ENCODE data around the gene MRC2.

DNA sequence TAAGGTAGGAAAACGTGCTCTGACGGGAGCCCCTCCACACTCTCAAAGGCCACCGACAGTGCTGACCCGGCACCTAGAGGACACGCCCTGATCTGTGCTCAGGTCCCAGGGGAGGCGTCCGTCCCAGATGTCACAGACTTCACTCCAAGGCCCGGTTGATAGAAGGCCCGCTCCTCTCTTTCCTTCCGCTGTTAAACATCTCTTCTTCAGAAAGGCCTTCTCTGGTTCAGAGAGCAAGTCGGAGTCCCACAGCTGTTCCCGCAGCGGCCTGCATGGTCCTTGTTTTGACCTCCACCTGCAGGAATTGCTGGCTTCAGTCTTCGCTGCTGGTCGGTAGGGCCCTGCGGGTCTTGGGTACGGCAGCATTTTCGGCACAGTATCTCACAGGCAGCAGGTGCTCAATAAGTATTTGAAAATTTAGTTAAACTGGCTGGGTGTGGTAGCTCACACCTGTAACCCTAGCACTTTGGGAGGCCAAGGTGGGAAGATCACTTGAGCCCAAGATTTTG, 88.5 kb downstream of the MRC2 start:
- TF ChIP-seq, protein P1, sequence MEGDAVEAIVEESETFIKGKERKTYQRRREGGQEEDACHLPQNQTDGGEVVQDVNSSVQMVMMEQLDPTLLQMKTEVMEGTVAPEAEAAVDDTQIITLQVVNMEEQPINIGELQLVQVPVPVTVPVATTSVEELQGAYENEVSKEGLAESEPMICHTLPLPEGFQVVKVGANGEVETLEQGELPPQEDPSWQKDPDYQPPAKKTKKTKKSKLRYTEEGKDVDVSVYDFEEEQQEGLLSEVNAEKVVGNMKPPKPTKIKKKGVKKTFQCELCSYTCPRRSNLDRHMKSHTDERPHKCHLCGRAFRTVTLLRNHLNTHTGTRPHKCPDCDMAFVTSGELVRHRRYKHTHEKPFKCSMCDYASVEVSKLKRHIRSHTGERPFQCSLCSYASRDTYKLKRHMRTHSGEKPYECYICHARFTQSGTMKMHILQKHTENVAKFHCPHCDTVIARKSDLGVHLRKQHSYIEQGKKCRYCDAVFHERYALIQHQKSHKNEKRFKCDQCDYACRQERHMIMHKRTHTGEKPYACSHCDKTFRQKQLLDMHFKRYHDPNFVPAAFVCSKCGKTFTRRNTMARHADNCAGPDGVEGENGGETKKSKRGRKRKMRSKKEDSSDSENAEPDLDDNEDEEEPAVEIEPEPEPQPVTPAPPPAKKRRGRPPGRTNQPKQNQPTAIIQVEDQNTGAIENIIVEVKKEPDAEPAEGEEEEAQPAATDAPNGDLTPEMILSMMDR (IDR thresholded peaks at IDR 0.05; ENCODE audit: insufficient read depth, low read length, poor library complexity, severe bottlenecking): no peak
- no peak for TF ChIP-seq EZH2phosphoT487 (conservative IDR thresholded peaks at IDR 0.05; ENCODE audit: low read length)
